B cell (primary cell): Measurements from ENCODE around the gene IGFL2. TPM values are rescaled to one million over a fixed set of nuclear protein-coding genes. Genes with fewer than 3 reads are reported as not detected.

Source experiments
- ATAC-seq: fragments of 200-7000 bp; cut with Tn5 transposase; one replicate; pipeline ENCODE4 v1.10.0; 2021; ENCODE audit warnings: low read depth, mild to moderate bottlenecking, moderate number of reproducible peaks, moderate library complexity
- CTCF ChIA-PET: fragments of 350-600 bp; sonication (Branson Sonifier 250); formaldehyde crosslinking; loops from one replicate; lab custom pipeline; 2021; ENCODE audit warnings: antibody characterized with exemption, inconsistent platforms; lab: Charles Lee
- POLR2A ChIA-PET: fragments of 350-600 bp; sonication (Branson Sonifier 250); formaldehyde crosslinking; loops from one replicate; lab custom pipeline; 2021; ENCODE audit warnings: antibody characterized with exemption; lab: Charles Lee
- DNase-seq: peaks from one replicate; pipeline ENCODE4 v3.0.0; 2013
- H2AFZ ChIP-seq: 2 replicates; pipeline ENCODE4 v1.6.1; 2012; ENCODE audit warnings: mild to moderate bottlenecking, low read depth, low read length; ENCODE audit not compliant: insufficient read depth, poor library complexity, severe bottlenecking
- H3K27ac ChIP-seq, 2 donors: 1 replicate in 1 of 2; 2 replicates in 1 of 2; pipeline ENCODE4 v1.5.1; 2012 to 2013; ENCODE audit warnings: low read length in 2 of 2, mild to moderate bottlenecking in 2 of 2, moderate library complexity in 1 of 2
- H3K27me3 ChIP-seq, 4 experiments: fragments of 200-600 bp in 1 of 4; sonication (generic) in 1 of 4; replicated peaks in 1 of 4; 1 replicate in 2 of 4; 2 replicates in 2 of 4; pipeline versions ENCODE4 v1.6.1 to v1.7.0; 2013 to 2016; ENCODE audit warnings: low read length in 3 of 4, mild to moderate bottlenecking in 2 of 4, mixed read lengths in 1 of 4, moderate library complexity in 1 of 4; ENCODE audit not compliant: insufficient read depth in 4 of 4, control insufficient read depth in 3 of 4; ENCODE audit errors: control extremely low read depth in 1 of 4
- H3K36me3 ChIP-seq, 2 experiments: replicated peaks in 1 of 2; 1 replicate in 1 of 2; 2 replicates in 1 of 2; pipeline versions ENCODE4 v1.6.1 to v1.7.1; 2013; ENCODE audit warnings: low read length in 1 of 2; ENCODE audit not compliant: insufficient read depth in 2 of 2, control insufficient read depth in 1 of 2; ENCODE audit errors: control extremely low read depth in 1 of 2, extremely low read depth in 1 of 2
- H3K4me1 ChIP-seq, 2 donors: fragments of 200-600 bp in 1 of 2; sonication (generic) in 1 of 2; 1 replicate in 1 of 2; 2 replicates in 1 of 2; pipeline versions ENCODE4 v1.5.1 to v1.6.1; 2013 to 2017; ENCODE audit warnings: low read length in 2 of 2; ENCODE audit not compliant: control insufficient read depth in 2 of 2, insufficient read depth in 2 of 2
- H3K4me2 ChIP-seq: replicated peaks from 2 replicates; pipeline ENCODE3; 2012; ENCODE audit warnings: mild to moderate bottlenecking, low read depth, low read length; ENCODE audit not compliant: poor library complexity, severe bottlenecking
- H3K4me3 ChIP-seq, 5 experiments: fragments of 200-600 bp in 1 of 5; sonication (generic) in 1 of 5; 1 replicate in 3 of 5; 2 replicates in 2 of 5; pipeline versions ENCODE4 v1.5.1 to v1.7.0; 2011 to 2016; ENCODE audit warnings: low read length in 4 of 5, mild to moderate bottlenecking in 4 of 5, low read depth in 2 of 5, control low read depth in 1 of 5, moderate library complexity in 1 of 5; ENCODE audit not compliant: insufficient read depth in 1 of 5; ENCODE audit errors: control extremely low read depth in 1 of 5, extremely low read depth in 1 of 5
- H3K79me2 ChIP-seq: fragments of 200-600 bp; sonication (generic); one replicate; pipeline ENCODE4 v1.6.0; 2016; ENCODE audit warnings: low read length; ENCODE audit not compliant: control insufficient read depth, insufficient read depth
- H3K9ac ChIP-seq: fragments of 200-600 bp; sonication (generic); 2 replicates; pipeline ENCODE4 v1.6.1; 2017; ENCODE audit warnings: mild to moderate bottlenecking, low read length, moderate library complexity
- H3K9me3 ChIP-seq, 3 donors: one replicate each; pipeline versions ENCODE4 v1.6.1 to v1.7.1; 2013; ENCODE audit warnings: low read length in 2 of 3; ENCODE audit not compliant: control insufficient read depth in 2 of 3, insufficient read depth in 1 of 3; ENCODE audit errors: control extremely low read depth in 1 of 3
- H4K20me1 ChIP-seq: 2 replicates; pipeline ENCODE4 v1.6.0; 2012; ENCODE audit warnings: mild to moderate bottlenecking, low read length; ENCODE audit not compliant: insufficient read depth, control insufficient read depth, poor library complexity, severe bottlenecking
- H3K27ac Mint-ChIP-seq: one replicate; pipeline ENCODE4 v1.8.0; 2021; ENCODE audit warnings: mixed read lengths
- H3K27me3 Mint-ChIP-seq: one replicate; pipeline ENCODE4 v1.8.0; 2021; ENCODE audit warnings: mixed read lengths
- H3K4me1 Mint-ChIP-seq: one replicate; pipeline ENCODE4 v1.8.0; 2021; ENCODE audit warnings: mixed read lengths
- H3K4me3 Mint-ChIP-seq: one replicate; pipeline ENCODE4 v1.8.0; 2021; ENCODE audit warnings: mixed read lengths
- H3K9me3 Mint-ChIP-seq: one replicate; pipeline ENCODE4 v1.8.0; 2022; ENCODE audit warnings: mixed read lengths; ENCODE audit not compliant: insufficient read depth
- EZH2 ChIP-seq: IDR thresholded peaks from 2 replicates; pipeline ENCODE4 v1.6.1; 2012; ENCODE audit warnings: borderline replicate concordance, low read depth, mild to moderate bottlenecking, moderate library complexity, low read length; ENCODE audit not compliant: insufficient read depth, poor library complexity, severe bottlenecking
- WGBS: methylation state at CpG from one replicate; pipeline ENCODE4 v1.1.5; 2013; ENCODE audit warnings: missing lambda C conversion rate; ENCODE audit not compliant: insufficient coverage; 5-methylcytosine and 5-hydroxymethylcytosine counted together
- intact Hi-C: fragments of 100-400 bp; cut with micrococcal nuclease; formaldehyde crosslinking; loops from one replicate; pipeline ENCODE4 v1.10.0; 2022
- polyA plus RNA-seq: library from polyadenylated mRNA; depleted of rRNA; stranded (reverse); fragments of >200 nt; gene quantifications from 2 replicates; pipeline ENCODE4 v1.2.3, GENCODE V29; 2012
- total RNA-seq, 2 donors: library from RNA; stranded (reverse); fragments of 120-200 nt in 1 of 2; gene quantifications; 1 replicate in 1 of 2; 2 replicates in 1 of 2; pipeline versions ENCODE4 v1.2.3 to v1.2.4, GENCODE V29; 2013 to 2022
- TF ChIP-seq, protein P1 (sequence below): fragments of 200-600 bp; IDR thresholded peaks from one replicate; pipeline ENCODE4 v1.8.0; 2022; ENCODE audit warnings: antibody characterized with exemption, mild to moderate bottlenecking

IGFL2 gene
- total and polyA plus RNA-seq, 2 donors (not counting 1 experiment from before 2014, with no cell fraction given) = not detected

DNA sequence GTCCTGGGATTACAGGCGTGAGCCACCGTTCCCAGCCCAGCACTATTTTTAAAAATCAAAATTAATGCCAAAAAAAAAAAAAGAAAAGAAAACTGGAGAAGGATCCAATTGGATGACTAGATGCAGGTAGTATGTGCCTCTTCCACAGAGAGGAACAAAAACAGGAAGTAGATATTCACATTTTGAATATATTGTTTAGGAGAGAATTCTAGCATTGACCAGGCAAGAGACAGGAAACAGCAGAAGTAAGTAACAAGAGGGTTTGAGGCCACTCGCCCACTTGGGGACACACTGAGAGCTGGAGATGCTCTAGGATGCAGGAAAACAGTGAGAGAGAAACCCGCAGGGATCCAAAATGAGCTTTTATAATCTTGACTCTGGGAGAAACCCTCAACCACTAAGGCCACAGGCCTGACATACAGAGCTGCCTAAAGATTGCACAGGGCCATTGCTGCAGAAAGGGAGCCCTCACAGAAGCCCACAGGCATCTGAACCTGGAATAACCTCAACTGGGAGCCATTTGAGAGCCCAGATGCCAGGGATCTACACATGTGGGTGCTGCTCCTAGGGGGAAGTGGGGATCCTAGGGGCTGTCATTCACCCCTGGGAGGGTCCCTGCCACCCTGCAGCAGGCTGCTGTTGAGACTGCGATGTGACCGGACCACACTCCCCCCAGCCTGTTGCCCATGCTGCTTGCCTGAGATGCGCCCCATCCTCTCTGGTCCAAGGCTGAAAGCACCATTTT, 28.2 kb downstream of the IGFL2 start:
- peaks cover 0 to 11% (median 2%) of the 10 kb centered on the region in 4 experiments for H3K27me3 ChIP-seq
- no peak overlapping the region for H3K27ac Mint-ChIP-seq
- H4K20me1 ChIP-seq = no peaks in the 10 kb centered on the region
- no peak overlapping the region for H3K4me3 Mint-ChIP-seq
- 93% methylated on average over 4 of the region's 7 CpGs for WGBS
- H3K9ac ChIP-seq = no peak overlapping the region
- H3K27ac ChIP-seq = no peak overlapping the region
- H3K4me1 Mint-ChIP-seq = peaks cover 3% of the 10 kb centered on the region
- no peaks in the 10 kb centered on the region for H3K4me1 ChIP-seq
- peaks cover 43% of the 10 kb centered on the region for H3K27me3 Mint-ChIP-seq
- no peak overlapping the region for H2AFZ ChIP-seq
- ATAC-seq (no peak), DNase-seq (no peak)
- H3K36me3 ChIP-seq = no peaks in the 10 kb centered on the region
- CTCF ChIA-PET = no interaction called here
- H3K4me2 ChIP-seq = no peak overlapping the region
- H3K79me2 ChIP-seq = no peaks in the 10 kb centered on the region
- intact Hi-C loops = no loop called here
- no peak overlapping the region for H3K4me3 ChIP-seq
- H3K9me3 ChIP-seq = no peaks in the 10 kb centered on the region
- TF ChIP-seq, protein P1, sequence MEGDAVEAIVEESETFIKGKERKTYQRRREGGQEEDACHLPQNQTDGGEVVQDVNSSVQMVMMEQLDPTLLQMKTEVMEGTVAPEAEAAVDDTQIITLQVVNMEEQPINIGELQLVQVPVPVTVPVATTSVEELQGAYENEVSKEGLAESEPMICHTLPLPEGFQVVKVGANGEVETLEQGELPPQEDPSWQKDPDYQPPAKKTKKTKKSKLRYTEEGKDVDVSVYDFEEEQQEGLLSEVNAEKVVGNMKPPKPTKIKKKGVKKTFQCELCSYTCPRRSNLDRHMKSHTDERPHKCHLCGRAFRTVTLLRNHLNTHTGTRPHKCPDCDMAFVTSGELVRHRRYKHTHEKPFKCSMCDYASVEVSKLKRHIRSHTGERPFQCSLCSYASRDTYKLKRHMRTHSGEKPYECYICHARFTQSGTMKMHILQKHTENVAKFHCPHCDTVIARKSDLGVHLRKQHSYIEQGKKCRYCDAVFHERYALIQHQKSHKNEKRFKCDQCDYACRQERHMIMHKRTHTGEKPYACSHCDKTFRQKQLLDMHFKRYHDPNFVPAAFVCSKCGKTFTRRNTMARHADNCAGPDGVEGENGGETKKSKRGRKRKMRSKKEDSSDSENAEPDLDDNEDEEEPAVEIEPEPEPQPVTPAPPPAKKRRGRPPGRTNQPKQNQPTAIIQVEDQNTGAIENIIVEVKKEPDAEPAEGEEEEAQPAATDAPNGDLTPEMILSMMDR = no peak
- TF ChIP-seq EZH2 = no peak
- POLR2A ChIA-PET = no interaction called here
- peaks cover 10% of the 10 kb centered on the region for H3K9me3 Mint-ChIP-seq

DNA sequence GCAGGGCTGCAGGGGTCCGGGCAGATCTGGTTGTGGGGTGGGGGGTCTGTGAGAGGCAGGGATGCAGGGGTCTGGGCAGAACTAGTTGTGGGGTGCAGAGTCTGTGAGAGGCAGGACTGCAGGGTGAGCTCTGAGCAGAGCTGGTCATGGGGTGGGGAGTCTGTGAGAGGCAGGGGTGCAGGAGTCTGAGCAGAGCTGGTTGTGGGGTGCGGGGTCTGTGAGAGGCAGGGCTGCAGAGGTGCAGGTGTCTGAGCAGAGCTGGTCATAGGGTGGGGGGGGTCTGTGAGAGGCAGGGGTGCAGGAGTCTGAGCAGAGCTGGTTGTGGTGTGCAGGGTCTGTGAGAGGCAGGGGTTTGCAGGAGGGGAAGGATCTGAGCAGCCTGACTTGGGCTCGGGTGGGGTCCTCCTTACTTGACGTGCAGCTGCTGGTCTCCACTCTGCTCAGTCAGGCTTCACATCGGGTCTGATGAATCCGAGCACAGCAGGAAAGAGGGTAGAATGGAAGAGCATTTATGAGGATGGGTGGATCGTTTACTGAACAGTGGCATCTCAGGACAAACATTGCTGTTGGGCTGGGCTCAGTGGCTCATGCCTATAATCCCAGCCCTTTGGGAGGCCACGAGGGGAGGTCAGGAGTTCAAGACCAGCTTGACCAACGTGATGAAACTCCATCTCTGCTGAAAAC, 31.2 kb downstream of the IGFL2 start:
- ChIA-PET CTCF (interaction anchor here (0.6 kb wide), 1 partner anchor 166 kb away, joined by 3 read pairs; no protein-coding TSS in a partner anchor), POLR2A (no interaction called here)

More for the DNA sequence above, 31.2 kb downstream of the IGFL2 start:
- Histone ChIP-seq H3K4me1 (no peaks in the 10 kb centered on the region), H3K4me3 (no peak overlapping the region), H3K9ac (no peak overlapping the region), H3K9me3 (no peaks in the 10 kb centered on the region), H2AFZ (no peak overlapping the region), H4K20me1 (no peaks in the 10 kb centered on the region), H3K27ac (no peak overlapping the region), H3K4me2 (no peak overlapping the region), H3K36me3 (no peaks in the 10 kb centered on the region), H3K79me2 (no peaks in the 10 kb centered on the region), H3K27me3 (peaks cover 0 to 10% (median 2%) of the 10 kb centered on the region in 4 experiments)
- intact Hi-C loops = no loop called here
- no peak for ATAC-seq
- Mint-ChIP-seq H3K9me3 (no peaks in the 10 kb centered on the region), H3K4me1 (peaks cover 9% of the 10 kb centered on the region), H3K27ac (no peak overlapping the region), H3K4me3 (no peak overlapping the region), H3K27me3 (peaks cover 22% of the 10 kb centered on the region)
- DNase-seq = no peak
- 79% methylated on average over 9 of the region's 9 CpGs for WGBS
- TF ChIP-seq EZH2 = no peak
- TF ChIP-seq, protein P1 = no peak
